CD4-positive, alpha-beta T cell (primary cell): ENCODE results near the gene PGRMC2. TPM values are rescaled to one million over a fixed set of nuclear protein-coding genes. Genes with fewer than 3 reads are reported as not detected.

Source experiments
- ATAC-seq: fragments of 200-7000 bp; cut with Tn5 transposase; one replicate; pipeline ENCODE4 v1.10.0; 2022; ENCODE audit warnings: mild to moderate bottlenecking; ENCODE audit not compliant: poor library complexity
- CTCF ChIA-PET: fragments of 350-600 bp; sonication (Branson Sonifier 250); formaldehyde crosslinking; loops from one replicate; lab custom pipeline; 2021; ENCODE audit warnings: antibody characterized with exemption, inconsistent platforms; lab: Charles Lee
- POLR2A ChIA-PET: fragments of 350-600 bp; sonication (Branson Sonifier 250); formaldehyde crosslinking; loops from one replicate; lab custom pipeline; 2021; ENCODE audit warnings: antibody characterized with exemption, inconsistent platforms; lab: Charles Lee
- DNase-seq, 14 experiments: peaks; one replicate each; pipeline ENCODE4 v3.0.0-alpha.2; 2013 to 2020; ENCODE audit warnings: mixed read lengths in 2 of 14
- H3K27ac ChIP-seq, 2 donors: one replicate each; pipeline versions ENCODE4 v1.5.1 to v1.7.0; 2013; ENCODE audit warnings: low read length in 2 of 2, low read depth in 1 of 2, mild to moderate bottlenecking in 1 of 2
- H3K27me3 ChIP-seq, 2 experiments: 1 replicate in 1 of 2; 2 replicates in 1 of 2; pipeline versions ENCODE4 v1.6.1 to v1.7.0; 2013; ENCODE audit warnings: low read length in 2 of 2, control low read depth in 1 of 2, mild to moderate bottlenecking in 1 of 2, moderate library complexity in 1 of 2; ENCODE audit not compliant: insufficient read depth in 2 of 2, control insufficient read depth in 1 of 2
- H3K36me3 ChIP-seq: one replicate; pipeline ENCODE4 v1.6.1; 2013; ENCODE audit warnings: low read length, control low read depth; ENCODE audit not compliant: insufficient read depth
- H3K4me1 ChIP-seq: one replicate; pipeline ENCODE4 v1.6.1; 2013; ENCODE audit warnings: low read length, control low read depth; ENCODE audit not compliant: insufficient read depth
- H3K4me3 ChIP-seq: one replicate; pipeline ENCODE4 v1.5.1; 2013; ENCODE audit warnings: mild to moderate bottlenecking, low read length, moderate library complexity
- H3K9me3 ChIP-seq, 2 experiments: 1 replicate in 1 of 2; 2 replicates in 1 of 2; pipeline versions ENCODE4 v1.6.1 to v1.7.0; 2013; ENCODE audit warnings: low read length in 2 of 2, mild to moderate bottlenecking in 2 of 2, control low read depth in 1 of 2, moderate library complexity in 1 of 2; ENCODE audit not compliant: control insufficient read depth in 1 of 2, insufficient read depth in 1 of 2
- H3K27ac Mint-ChIP-seq: one replicate; pipeline ENCODE4 v1.8.0; 2020; ENCODE audit warnings: mixed read lengths
- H3K27me3 Mint-ChIP-seq: one replicate; pipeline ENCODE4 v1.8.0; 2021; ENCODE audit warnings: mixed read lengths
- H3K36me3 Mint-ChIP-seq: one replicate; pipeline ENCODE4 v1.8.0; 2021; ENCODE audit warnings: low read depth, mixed read lengths
- H3K4me1 Mint-ChIP-seq: one replicate; pipeline ENCODE4 v1.8.0; 2021; ENCODE audit warnings: low read depth, mixed read lengths
- H3K4me3 Mint-ChIP-seq: one replicate; pipeline ENCODE4 v1.8.0; 2020; ENCODE audit warnings: mild to moderate bottlenecking, mixed read lengths
- H3K9me3 Mint-ChIP-seq: one replicate; pipeline ENCODE4 v1.8.0; 2020; ENCODE audit warnings: mixed read lengths
- CTCF ChIP-seq: fragments of 200-600 bp; IDR thresholded peaks from one replicate; pipeline ENCODE4 v1.8.0; 2022; ENCODE audit warnings: antibody characterized with exemption, mild to moderate bottlenecking
- intact Hi-C, 2 experiments: fragments of 100-400 bp; cut with DNase I in 1 of 2; cut with micrococcal nuclease in 1 of 2; formaldehyde crosslinking; loops; one replicate each; pipeline versions ENCODE4 v1.15.1 to v1.9.0; 2023 to 2025; cut with DNase I, micrococcal nuclease
- total RNA-seq, 174 experiments: library from RNA in 2 of 174; stranded (reverse) in 2 of 174; gene quantifications; one replicate each; pipeline ENCODE4 v1.2.3 and lab custom pipeline; 2021 to 2026

The PGRMC2 gene
- total RNA-seq, 2 experiments from 2014 or later = 92.8 to 99.9 TPM

DNA sequence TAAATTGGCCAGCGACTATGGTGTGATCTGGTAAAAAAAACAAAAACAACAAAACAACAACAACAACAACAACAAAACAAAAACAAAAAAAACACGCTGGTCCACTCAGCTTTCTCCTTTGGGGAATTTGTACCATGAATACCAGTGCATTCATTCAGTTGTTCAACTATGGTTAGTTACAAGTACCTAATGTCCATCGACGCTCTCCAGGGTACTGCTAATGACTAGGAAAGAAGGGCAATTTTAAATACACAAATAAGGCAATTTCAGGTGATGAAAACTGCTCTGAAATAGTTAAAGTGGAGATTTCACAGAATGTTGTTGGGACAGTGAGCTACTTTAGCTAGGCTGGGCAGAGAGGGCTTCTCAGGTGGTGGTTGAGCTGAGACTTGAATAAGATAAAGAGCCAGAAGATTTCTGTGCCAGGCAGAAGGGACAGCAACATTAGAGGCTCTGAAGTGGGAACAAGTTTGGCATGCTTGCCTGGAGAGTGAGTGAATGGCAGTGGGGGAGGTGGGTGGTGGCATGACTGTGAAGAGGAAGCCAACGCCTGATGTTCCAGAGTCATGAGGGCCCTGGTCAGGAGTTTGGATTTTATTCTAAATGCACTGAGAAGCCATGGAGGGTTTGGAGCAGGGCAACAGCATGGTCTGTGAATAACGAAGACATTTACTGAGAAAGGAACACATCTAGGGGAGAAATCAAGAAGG, 45.9 kb upstream of the PGRMC2 start:
- Mint-ChIP-seq H3K4me1 (no peaks in the 10 kb centered on the region), H3K36me3 (peaks cover under 1% of the 10 kb centered on the region), H3K27ac (no peak overlapping the region), H3K4me3 (no peak overlapping the region), H3K9me3 (no peaks in the 10 kb centered on the region), H3K27me3 (no peaks in the 10 kb centered on the region)
- DNase-seq (no peak), ATAC-seq (no peak)
- H3K9me3 ChIP-seq = no peaks in the 10 kb centered on the region
- H3K27ac ChIP-seq = no peak overlapping the region
- ChIA-PET POLR2A (no interaction called here), CTCF (no interaction called here)
- TF ChIP-seq CTCF = no peak
- H3K27me3 ChIP-seq = no peaks in the 10 kb centered on the region
- H3K4me3 ChIP-seq = no peak overlapping the region
- H3K36me3 ChIP-seq = no peaks in the 10 kb centered on the region
- no peaks in the 10 kb centered on the region for H3K4me1 ChIP-seq
- intact Hi-C loops = no loop called here

DNA sequence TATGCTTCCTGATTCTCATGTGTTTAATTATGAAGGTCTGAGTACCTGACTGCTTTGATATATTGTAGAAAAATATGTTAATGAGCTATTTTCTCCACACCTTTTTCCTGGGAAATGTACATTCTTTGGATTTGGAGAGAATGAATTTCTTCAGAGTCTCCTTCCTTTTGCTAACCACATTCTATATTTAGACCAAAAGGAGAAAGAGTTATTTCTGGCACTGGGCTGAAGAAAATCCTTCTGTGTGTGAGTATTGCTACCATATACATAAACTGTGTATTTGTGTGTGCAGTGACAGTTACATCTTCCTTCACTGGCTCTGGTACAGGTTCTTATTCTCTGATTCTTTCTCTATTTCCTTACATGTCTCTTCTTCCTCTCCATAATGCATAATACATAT, 44.5 kb upstream of the PGRMC2 start:
- Histone ChIP-seq H3K4me1 (no peaks in the 10 kb centered on the region), H3K9me3 (no peaks in the 10 kb centered on the region), H3K27me3 (no peaks in the 10 kb centered on the region), H3K36me3 (no peaks in the 10 kb centered on the region), H3K27ac (no peak overlapping the region), H3K4me3 (no peak overlapping the region)
- H3K36me3 Mint-ChIP-seq = peaks cover 12% of the 10 kb centered on the region
- H3K4me1 Mint-ChIP-seq = no peaks in the 10 kb centered on the region
- no peak overlapping the region for H3K4me3 Mint-ChIP-seq
- ChIA-PET POLR2A (no interaction called here), CTCF (no interaction called here)
- no peak for ATAC-seq
- H3K27ac Mint-ChIP-seq = no peak overlapping the region
- no peak for TF ChIP-seq CTCF
- no peaks in the 10 kb centered on the region for H3K27me3 Mint-ChIP-seq
- no peaks in the 10 kb centered on the region for H3K9me3 Mint-ChIP-seq
- intact Hi-C loops = no loop called here
- no peak for DNase-seq

DNA sequence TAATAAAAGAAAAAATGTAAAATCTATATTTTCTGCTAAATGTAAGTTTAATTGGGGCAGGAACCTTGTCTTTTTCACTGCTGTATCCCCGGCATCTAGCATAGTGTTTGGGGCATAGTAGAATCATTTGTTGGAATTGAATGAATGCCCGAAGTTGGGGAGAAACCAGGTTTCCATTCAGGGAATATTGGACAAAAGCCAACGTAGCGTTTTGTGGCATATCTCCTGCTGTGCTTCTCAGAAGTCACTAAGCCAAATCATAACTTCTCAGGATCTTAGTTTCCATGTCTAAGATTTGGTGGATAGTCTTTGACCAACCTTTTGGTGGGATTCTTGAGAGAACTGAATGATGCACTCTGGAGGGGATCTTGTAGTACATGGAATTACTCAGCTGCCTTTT, 42.0 kb upstream of the PGRMC2 start:
- Histone ChIP-seq H3K27ac (no peak overlapping the region), H3K36me3 (no peaks in the 10 kb centered on the region), H3K4me1 (no peaks in the 10 kb centered on the region), H3K4me3 (no peak overlapping the region), H3K9me3 (no peaks in the 10 kb centered on the region), H3K27me3 (no peaks in the 10 kb centered on the region)
- POLR2A ChIA-PET = no interaction called here
- ATAC-seq (no peak), DNase-seq (no peak)
- TF ChIP-seq CTCF = no peak
- Mint-ChIP-seq H3K4me3 (no peak overlapping the region), H3K4me1 (no peaks in the 10 kb centered on the region), H3K36me3 (peaks cover 20% of the 10 kb centered on the region), H3K27me3 (no peaks in the 10 kb centered on the region), H3K27ac (no peak overlapping the region), H3K9me3 (no peaks in the 10 kb centered on the region)
- intact Hi-C loops = no loop called here
- CTCF ChIA-PET = interaction anchor here (1.2 kb wide), 1 partner anchor 9 kb away, joined by 3 read pairs; no protein-coding TSS in a partner anchor
